Neural crest cell (in vitro differentiated cells): Measurements from ENCODE around the gene DCAF12L1. TPM values are rescaled to one million over a fixed set of nuclear protein-coding genes. Genes with fewer than 3 reads are reported as not detected.

Experiments
- DNase-seq: peaks from one replicate; pipeline ENCODE4 v3.0.0; 2021; ENCODE audit warnings: low read depth, mixed read lengths, low spot score
- H3K27ac Mint-ChIP-seq: one replicate; pipeline ENCODE4 v1.8.0; 2021; ENCODE audit warnings: mild to moderate bottlenecking, mixed read lengths; ENCODE audit not compliant: unreplicated experiment
- H3K27me3 Mint-ChIP-seq: 2 replicates; pipeline ENCODE4 v1.8.0; 2021; ENCODE audit warnings: low read depth, mild to moderate bottlenecking, mixed read lengths
- H3K36me3 Mint-ChIP-seq: 2 replicates; pipeline ENCODE4 v1.8.0; 2021; ENCODE audit warnings: low read depth, mild to moderate bottlenecking, mixed read lengths
- H3K4me1 Mint-ChIP-seq: 2 replicates; pipeline ENCODE4 v1.8.0; 2021; ENCODE audit warnings: mixed read lengths
- H3K4me3 Mint-ChIP-seq: one replicate; pipeline ENCODE4 v1.8.0; 2021; ENCODE audit warnings: mild to moderate bottlenecking, mixed read lengths
- H3K9me3 Mint-ChIP-seq: 2 replicates; pipeline ENCODE4 v1.8.0; 2021; ENCODE audit warnings: mixed read lengths
- long read RNA-seq: library from polyadenylated mRNA; unstranded; transcript quantifications from one replicate; pipeline ENCODE4 v2.0.0, GENCODE V29; 2020
- total RNA-seq: library from RNA; stranded (reverse); gene quantifications from 2 replicates; pipeline ENCODE4 v1.2.1, GENCODE V29; 2021
- TF ChIP-seq, protein P1 (sequence below): fragments of 200-600 bp; sonication (generic); conservative IDR thresholded peaks from 2 replicates; pipeline ENCODE4 v1.5.0; 2021; ENCODE audit warnings: antibody characterized with exemption, mild to moderate bottlenecking

Gene DCAF12L1
- total RNA-seq, result 0.61 and 0.89 TPM in 2 replicates
- long read RNA-seq, result 0 reads

DNA sequence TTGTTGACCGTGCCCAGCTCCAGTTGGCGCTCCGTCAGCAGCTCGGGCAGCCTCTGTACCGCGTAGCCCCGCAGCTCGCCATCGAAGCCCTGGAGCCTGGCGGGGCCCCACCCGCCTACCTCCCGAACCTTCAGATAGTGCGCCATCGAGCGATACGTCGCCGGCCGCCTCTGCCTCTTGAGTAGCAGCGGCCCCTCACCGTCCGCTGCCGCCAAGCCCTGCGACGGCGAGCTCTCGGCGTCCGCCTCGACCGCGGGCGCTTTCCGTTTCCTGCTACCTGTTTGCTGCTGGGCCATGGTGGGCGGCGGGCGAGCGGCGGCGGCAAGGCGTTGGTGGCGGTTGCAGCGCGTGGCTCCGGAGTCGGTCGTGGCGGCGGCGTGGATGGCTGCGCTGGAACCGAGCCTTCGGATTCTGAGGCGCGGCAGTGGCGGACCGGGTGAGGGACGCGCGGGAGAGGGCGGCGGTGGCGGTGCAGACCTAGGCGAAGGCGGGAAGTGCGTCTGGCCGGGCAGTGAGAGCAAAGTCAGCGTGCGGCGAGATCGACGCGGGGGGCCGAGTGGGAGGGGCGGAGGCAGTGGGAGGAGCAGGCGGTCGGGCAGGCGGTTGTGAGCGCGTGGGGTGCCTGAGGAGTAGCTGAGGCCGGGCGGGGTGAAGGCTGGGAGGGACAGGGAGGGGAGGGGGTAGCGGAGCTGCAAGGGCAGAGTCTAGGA is at the start of gene DCAF12L1:
TSS of gene DCAF12L1 (minus strand) at position 502 of the 710 bp plus-strand sequence. CDS start at position 296, 206 bp downstream.
- H3K4me3 Mint-ChIP-seq, result peak within 1 kb of the TSS; percentile 79
- no peaks in the 10 kb centered on the region for H3K4me1 Mint-ChIP-seq
- H3K27ac Mint-ChIP-seq, result no peak within 1 kb of the TSS
- peaks cover 2% of the 10 kb centered on the region for H3K36me3 Mint-ChIP-seq
- TF ChIP-seq, protein P1, sequence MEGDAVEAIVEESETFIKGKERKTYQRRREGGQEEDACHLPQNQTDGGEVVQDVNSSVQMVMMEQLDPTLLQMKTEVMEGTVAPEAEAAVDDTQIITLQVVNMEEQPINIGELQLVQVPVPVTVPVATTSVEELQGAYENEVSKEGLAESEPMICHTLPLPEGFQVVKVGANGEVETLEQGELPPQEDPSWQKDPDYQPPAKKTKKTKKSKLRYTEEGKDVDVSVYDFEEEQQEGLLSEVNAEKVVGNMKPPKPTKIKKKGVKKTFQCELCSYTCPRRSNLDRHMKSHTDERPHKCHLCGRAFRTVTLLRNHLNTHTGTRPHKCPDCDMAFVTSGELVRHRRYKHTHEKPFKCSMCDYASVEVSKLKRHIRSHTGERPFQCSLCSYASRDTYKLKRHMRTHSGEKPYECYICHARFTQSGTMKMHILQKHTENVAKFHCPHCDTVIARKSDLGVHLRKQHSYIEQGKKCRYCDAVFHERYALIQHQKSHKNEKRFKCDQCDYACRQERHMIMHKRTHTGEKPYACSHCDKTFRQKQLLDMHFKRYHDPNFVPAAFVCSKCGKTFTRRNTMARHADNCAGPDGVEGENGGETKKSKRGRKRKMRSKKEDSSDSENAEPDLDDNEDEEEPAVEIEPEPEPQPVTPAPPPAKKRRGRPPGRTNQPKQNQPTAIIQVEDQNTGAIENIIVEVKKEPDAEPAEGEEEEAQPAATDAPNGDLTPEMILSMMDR, result no peak
- DNase-seq, result peak; percentile 30
- H3K9me3 Mint-ChIP-seq, result peaks cover 2% of the 10 kb centered on the region
- H3K27me3 Mint-ChIP-seq, result peaks cover 21% of the 10 kb centered on the region

DNA sequence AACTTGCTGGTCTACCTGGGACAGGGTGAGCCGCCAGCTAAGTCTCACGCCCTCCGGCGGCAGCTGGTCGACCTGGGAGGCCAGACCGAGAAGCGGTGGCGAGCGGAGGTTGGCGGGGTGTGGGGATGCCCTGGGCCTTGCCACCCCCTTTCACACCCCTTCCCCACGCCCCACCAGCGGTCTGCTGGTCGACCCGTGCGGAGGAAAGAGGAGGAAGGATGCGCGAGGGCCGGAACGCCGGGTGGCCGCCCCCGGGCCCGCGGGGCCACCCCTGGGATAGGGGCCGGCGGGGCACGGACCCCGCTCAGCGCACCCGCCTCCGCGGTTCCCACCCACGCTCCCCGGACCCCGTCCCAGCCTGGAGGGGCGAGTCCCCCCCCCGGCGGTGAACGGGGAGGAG is 28.3 kb upstream of the DCAF12L1 start:
- Mint-ChIP-seq H3K4me3 (no peak overlapping the region), H3K27me3 (no peaks in the 10 kb centered on the region), H3K27ac (no peak overlapping the region), H3K4me1 (peaks cover 11% of the 10 kb centered on the region), H3K9me3 (no peaks in the 10 kb centered on the region), H3K36me3 (no peaks in the 10 kb centered on the region)
- TF ChIP-seq, protein P1, result no peak
- DNase-seq, result no peak

DNA sequence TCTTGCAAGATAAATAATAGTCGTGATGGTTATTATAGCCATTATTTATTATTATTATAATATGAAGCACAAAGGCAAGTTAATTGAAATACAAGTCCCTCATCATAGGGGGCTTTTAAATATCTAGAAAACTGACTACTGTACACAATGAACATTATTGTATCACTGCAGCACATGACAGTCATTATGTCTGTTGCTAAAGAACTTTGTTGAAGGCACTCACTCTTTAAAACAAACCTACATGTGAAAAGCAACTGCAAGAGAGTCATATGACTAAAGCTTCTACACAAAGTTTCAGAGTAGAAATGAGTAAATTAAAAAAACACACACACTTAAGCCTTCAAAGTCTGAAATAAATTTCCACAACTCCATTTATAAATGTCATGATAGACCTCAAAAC is 23.3 kb upstream of the DCAF12L1 start:
- no peaks in the 10 kb centered on the region for H3K9me3 Mint-ChIP-seq
- TF ChIP-seq, protein P1, result no peak
- no peaks in the 10 kb centered on the region for H3K36me3 Mint-ChIP-seq
- no peak overlapping the region for H3K27ac Mint-ChIP-seq
- H3K4me1 Mint-ChIP-seq, result no peaks in the 10 kb centered on the region
- no peak for DNase-seq
- H3K4me3 Mint-ChIP-seq, result no peak overlapping the region
- H3K27me3 Mint-ChIP-seq, result no peaks in the 10 kb centered on the region

DNA sequence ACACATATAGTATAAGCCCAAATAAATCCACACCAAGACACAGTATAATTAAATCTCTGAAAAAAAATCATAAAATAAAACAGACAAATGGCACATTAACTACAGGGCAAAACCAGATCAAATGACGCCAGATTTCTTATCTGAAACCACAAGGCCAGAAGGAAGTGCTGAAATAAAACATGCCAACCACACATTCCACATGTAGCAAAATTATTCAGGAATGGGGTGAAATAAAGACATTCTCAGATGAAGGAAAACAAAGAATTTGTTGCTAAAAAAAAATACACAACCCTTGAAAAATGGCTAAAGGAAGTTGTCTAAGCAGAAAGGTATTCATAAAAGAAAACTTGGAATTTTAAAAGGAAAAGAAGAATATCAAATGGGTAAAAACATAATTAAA is 4.5 kb upstream of the DCAF12L1 start:
- no peaks in the 10 kb centered on the region for H3K4me1 Mint-ChIP-seq
- TF ChIP-seq, protein P1, result no peak
- no peak overlapping the region for H3K27ac Mint-ChIP-seq
- no peak for DNase-seq
- peaks cover 18% of the 10 kb centered on the region for H3K27me3 Mint-ChIP-seq
- peaks cover 2% of the 10 kb centered on the region for H3K9me3 Mint-ChIP-seq
- no peaks in the 10 kb centered on the region for H3K36me3 Mint-ChIP-seq
- H3K4me3 Mint-ChIP-seq, result no peak overlapping the region

DNA sequence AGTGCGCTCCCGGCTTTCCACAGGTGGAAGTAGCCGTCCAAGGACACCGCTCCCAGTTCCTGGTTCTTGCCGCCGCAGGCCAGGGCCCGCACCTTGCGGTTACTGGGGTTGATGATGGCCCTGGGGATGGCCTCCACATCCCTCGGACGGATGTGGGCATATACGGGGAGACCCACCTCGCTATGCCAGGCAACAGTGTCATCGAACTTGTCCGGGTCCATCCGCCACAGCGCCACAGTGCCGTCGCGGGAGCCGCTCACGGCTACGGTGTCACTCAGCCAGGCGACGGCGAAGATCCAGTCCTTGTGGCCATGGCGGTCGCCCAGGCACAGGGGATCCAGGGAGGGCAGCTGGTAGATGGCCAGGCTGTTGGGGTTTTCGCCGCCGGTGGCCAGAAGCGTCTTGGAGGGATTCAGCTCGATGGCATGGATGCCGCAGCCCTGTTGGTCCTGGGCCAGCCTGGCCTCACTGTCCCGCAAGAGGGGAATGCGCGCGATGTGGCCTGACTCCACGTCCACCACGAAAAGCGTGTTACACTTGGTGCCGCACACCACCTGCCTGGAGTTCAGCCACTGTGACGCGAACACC is 795 bp downstream of the DCAF12L1 start:
- Mint-ChIP-seq H3K4me3 (no peak overlapping the region), H3K36me3 (peaks cover 2% of the 10 kb centered on the region), H3K27ac (no peak overlapping the region), H3K27me3 (peaks cover 21% of the 10 kb centered on the region), H3K4me1 (no peaks in the 10 kb centered on the region), H3K9me3 (peaks cover 2% of the 10 kb centered on the region)
- TF ChIP-seq, protein P1, result no peak
- no peak for DNase-seq
